K562 (cell line): ENCODE measurements around the gene PREP. TPM values are rescaled to one million over a fixed set of nuclear protein-coding genes. Genes with fewer than 3 reads are reported as not detected.

Experiments used
- ADNP ChIP-seq: fragments of 200-800 bp; sonication (Bioruptor generic); IDR thresholded peaks from 2 replicates; pipeline ENCODE4 v1.6.1; 2016; ENCODE audit warnings: missing genetic modification characterization, missing compliant biosample characterization
- CHCHD3 ChIP-seq: fragments of 250-450 bp; sonication (Bioruptor Pico); IDR thresholded peaks from 2 replicates; pipeline ENCODE4 v2.1.2; 2022; ENCODE audit warnings: mild to moderate bottlenecking
- FOXJ2 ChIP-seq: fragments of 200-800 bp; sonication (Bioruptor generic); IDR thresholded peaks from 2 replicates; pipeline ENCODE4 v1.6.1; 2016; ENCODE audit warnings: missing genetic modification characterization, missing compliant biosample characterization
- FUS ChIP-seq: fragments of 200-400 bp; formaldehyde crosslinking; optimal IDR thresholded peaks from 2 replicates; pipeline ENCODE3; 2017; ENCODE audit warnings: low read depth, low read length
- GABPB1 ChIP-seq: sonication (generic); formaldehyde crosslinking; IDR thresholded peaks from 2 replicates; pipeline ENCODE4 v1.8.0; 2022; ENCODE audit warnings: mild to moderate bottlenecking, missing genetic modification reagents
- KLF16 ChIP-seq: IDR thresholded peaks from 2 replicates; pipeline ENCODE4 v1.6.1; 2016; ENCODE audit warnings: antibody characterized with exemption
- NFE2 ChIP-seq: IDR thresholded peaks from 2 replicates; pipeline ENCODE4 v1.6.1; 2014; ENCODE audit warnings: antibody characterized with exemption, low read depth
- NFIC ChIP-seq: fragments of 450-650 bp; IDR thresholded peaks from 2 replicates; pipeline ENCODE4 v1.6.1; 2017; ENCODE audit warnings: mild to moderate bottlenecking, inconsistent platforms
- POLR2AphosphoS5 ChIP-seq: IDR thresholded peaks from 2 replicates; pipeline ENCODE4 v1.6.1; 2011; ENCODE audit warnings: mild to moderate bottlenecking, low read depth, low read length, moderate library complexity; ENCODE audit not compliant: control insufficient read depth, insufficient read depth
- SOX6 ChIP-seq: fragments of 450-650 bp; IDR thresholded peaks from 2 replicates; pipeline ENCODE4 v1.6.1; 2014; ENCODE audit warnings: mild to moderate bottlenecking
- STAT5B ChIP-seq: fragments of 250-450 bp; sonication (Bioruptor Pico); IDR thresholded peaks from 2 replicates; pipeline ENCODE4 v1.8.0; 2021; ENCODE audit warnings: mild to moderate bottlenecking, inconsistent platforms
- TBL1XR1 ChIP-seq, 2 experiments: IDR thresholded peaks; 2 replicates each; pipeline ENCODE4 v1.6.1; 2012; ENCODE audit warnings: improper control_type of control experiment in 2 of 2, low read length in 2 of 2, mild to moderate bottlenecking in 1 of 2
- TCF7 ChIP-seq: sonication (generic); IDR thresholded peaks from 2 replicates; pipeline ENCODE4 v1.6.1; 2016; ENCODE audit warnings: antibody characterized with exemption, borderline replicate concordance
- USF1 ChIP-seq: sonication (generic); formaldehyde crosslinking; IDR thresholded peaks from 2 replicates; pipeline ENCODE4 v1.9.0; 2022; ENCODE audit warnings: mild to moderate bottlenecking, missing genetic modification reagents
- ZNF280B ChIP-seq: fragments of 250-450 bp; sonication (Bioruptor Pico); IDR thresholded peaks from 2 replicates; pipeline ENCODE4 v1.5.1; 2021; ENCODE audit warnings: mild to moderate bottlenecking
- ZNF589 ChIP-seq: fragments of 200-800 bp; sonication (Bioruptor generic); IDR thresholded peaks from 2 replicates; pipeline ENCODE4 v1.6.1; 2016; ENCODE audit warnings: low read depth, missing genetic modification characterization, missing compliant biosample characterization
- polyA plus RNA-seq, 8 experiments: library from polyadenylated mRNA; depleted of rRNA in 4 of 8; stranded (reverse) in 5 of 8; unstranded in 3 of 8; fragments of >200 nt; fragmentation: Nextera tagmentation in 2 of 8; fragmentation: Illumina TruSeq in 1 of 8; extraction: Ambion mirVana in 2 of 8; extraction: Trizol in 1 of 8; gene quantifications; 2 replicates each; pipeline versions ENCODE4 v1.2.1 to v1.2.3, GENCODE V29; 2011 to 2014; ENCODE audit warnings: inconsistent platforms in 1 of 8, missing spikeins in 1 of 8
- total RNA-seq, 7 experiments: library from RNA; depleted of rRNA in 6 of 7; stranded (reverse); fragments of >200 nt in 6 of 7; fragmentation: Illumina TruSeq in 2 of 7; extraction: Trizol in 2 of 7; gene quantifications; 2 replicates each; pipeline versions ENCODE4 v1.2.1 to v1.2.3, GENCODE V29; 2011 to 2021; ENCODE audit warnings: low replicate concordance in 1 of 7
- TF ChIP-seq, protein P1 (sequence below): sonication (generic); formaldehyde crosslinking; IDR thresholded peaks from 2 replicates; pipeline ENCODE4 v1.8.0; 2022; ENCODE audit warnings: mild to moderate bottlenecking, low read depth, missing genetic modification reagents

PREP gene
- total and polyA plus RNA-seq, 9 of the 15 experiments (the other 6 are each of a cell fraction or from before 2014, with no cell fraction given) = 14.1 to 60.8 (median 28.3) TPM

DNA sequence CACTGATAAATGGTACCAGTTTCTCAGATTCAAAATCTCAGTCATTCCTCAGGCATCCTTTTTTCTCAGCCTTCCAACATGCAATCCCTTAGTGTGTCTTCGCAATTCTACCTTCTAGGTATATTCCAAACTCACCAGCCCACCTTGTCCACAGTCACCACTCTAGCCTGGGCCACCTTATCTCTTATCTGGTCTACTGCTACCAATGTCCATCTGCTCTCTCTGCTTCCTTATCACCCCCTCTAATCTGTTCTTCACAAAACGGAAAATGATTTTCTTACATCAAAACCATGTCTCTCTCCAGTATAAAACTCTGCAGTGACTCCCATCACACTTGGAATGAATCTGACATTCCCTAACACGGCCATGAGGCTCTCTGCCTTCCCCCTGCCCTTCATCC lies 91.9 kb downstream of the PREP start (continued):
- no peak for TF ChIP-seq FUS
- no peak for TF ChIP-seq NFE2
- no peak for TF ChIP-seq TBL1XR1 (IDR thresholded peaks at IDR 0.05; ENCODE audit: low read length in 2 of 2)
- no peak for TF ChIP-seq USF1
- TF ChIP-seq KLF16 = no peak
- no peak for TF ChIP-seq ADNP (tag)
- no peak for TF ChIP-seq SOX6
- no peak for TF ChIP-seq ZNF589
- TF ChIP-seq STAT5B (CRISPR knock-in tag) = no peak
- TF ChIP-seq FOXJ2 = no peak
- TF ChIP-seq, protein P1, sequence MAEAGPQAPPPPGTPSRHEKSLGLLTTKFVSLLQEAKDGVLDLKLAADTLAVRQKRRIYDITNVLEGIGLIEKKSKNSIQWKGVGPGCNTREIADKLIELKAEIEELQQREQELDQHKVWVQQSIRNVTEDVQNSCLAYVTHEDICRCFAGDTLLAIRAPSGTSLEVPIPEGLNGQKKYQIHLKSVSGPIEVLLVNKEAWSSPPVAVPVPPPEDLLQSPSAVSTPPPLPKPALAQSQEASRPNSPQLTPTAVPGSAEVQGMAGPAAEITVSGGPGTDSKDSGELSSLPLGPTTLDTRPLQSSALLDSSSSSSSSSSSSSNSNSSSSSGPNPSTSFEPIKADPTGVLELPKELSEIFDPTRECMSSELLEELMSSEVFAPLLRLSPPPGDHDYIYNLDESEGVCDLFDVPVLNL (CRISPR knock-in tag) = no peak
- TF ChIP-seq CHCHD3 (CRISPR knock-in tag) = no peak
- no peak for TF ChIP-seq NFIC
- no peak for TF ChIP-seq ZNF280B (CRISPR knock-in tag)
- TF ChIP-seq POLR2AphosphoS5 = no peak
- no peak for TF ChIP-seq TCF7
- TF ChIP-seq GABPB1 = no peak
